BLaER1 treated with 17β-estradiol and CSF1 and Interleukin-3, amounts not matched to agents 10 nM and 100 nM (cell line): ENCODE results near the gene MIP.

Experiments used
- H3K27ac ChIP-seq, 11 experiments: shearing (Covaris generic); formaldehyde crosslinking; 2 replicates each; pipeline ENCODE4 v1.8.1; 2022
- H3K27me3 ChIP-seq, 11 experiments: shearing (Covaris generic); formaldehyde crosslinking; 2 replicates each; pipeline ENCODE4 v1.8.1; 2022
- H3K36me3 ChIP-seq, 11 experiments: shearing (Covaris generic); formaldehyde crosslinking; 2 replicates each; pipeline ENCODE4 v1.8.1; 2022
- H3K4me1 ChIP-seq, 10 experiments: shearing (Covaris generic); formaldehyde crosslinking; 2 replicates each; pipeline ENCODE4 v1.8.1; 2022
- H3K4me2 ChIP-seq, 11 experiments: shearing (Covaris generic); formaldehyde crosslinking; 2 replicates each; pipeline ENCODE4 v1.8.1; 2022
- H3K4me3 ChIP-seq, 10 experiments: shearing (Covaris generic); formaldehyde crosslinking; 2 replicates each; pipeline ENCODE4 v1.8.1; 2022
- H3K9ac ChIP-seq, 11 experiments: shearing (Covaris generic); formaldehyde crosslinking; 2 replicates each; pipeline ENCODE4 v1.8.1; 2022
- H3K9me3 ChIP-seq, 11 experiments: shearing (Covaris generic); formaldehyde crosslinking; replicated peaks in 1 of 11; 2 replicates each; pipeline ENCODE4 v1.8.1; 2022
- H4K20me1 ChIP-seq, 11 experiments: shearing (Covaris generic); formaldehyde crosslinking; 2 replicates each; pipeline ENCODE4 v1.8.1; 2022
- Cebpa-rat ChIP-seq, 11 experiments: shearing (Covaris generic); IDR thresholded peaks; 2 replicates each; pipeline ENCODE4 v1.8.1; 2022

Gene MIP

DNA sequence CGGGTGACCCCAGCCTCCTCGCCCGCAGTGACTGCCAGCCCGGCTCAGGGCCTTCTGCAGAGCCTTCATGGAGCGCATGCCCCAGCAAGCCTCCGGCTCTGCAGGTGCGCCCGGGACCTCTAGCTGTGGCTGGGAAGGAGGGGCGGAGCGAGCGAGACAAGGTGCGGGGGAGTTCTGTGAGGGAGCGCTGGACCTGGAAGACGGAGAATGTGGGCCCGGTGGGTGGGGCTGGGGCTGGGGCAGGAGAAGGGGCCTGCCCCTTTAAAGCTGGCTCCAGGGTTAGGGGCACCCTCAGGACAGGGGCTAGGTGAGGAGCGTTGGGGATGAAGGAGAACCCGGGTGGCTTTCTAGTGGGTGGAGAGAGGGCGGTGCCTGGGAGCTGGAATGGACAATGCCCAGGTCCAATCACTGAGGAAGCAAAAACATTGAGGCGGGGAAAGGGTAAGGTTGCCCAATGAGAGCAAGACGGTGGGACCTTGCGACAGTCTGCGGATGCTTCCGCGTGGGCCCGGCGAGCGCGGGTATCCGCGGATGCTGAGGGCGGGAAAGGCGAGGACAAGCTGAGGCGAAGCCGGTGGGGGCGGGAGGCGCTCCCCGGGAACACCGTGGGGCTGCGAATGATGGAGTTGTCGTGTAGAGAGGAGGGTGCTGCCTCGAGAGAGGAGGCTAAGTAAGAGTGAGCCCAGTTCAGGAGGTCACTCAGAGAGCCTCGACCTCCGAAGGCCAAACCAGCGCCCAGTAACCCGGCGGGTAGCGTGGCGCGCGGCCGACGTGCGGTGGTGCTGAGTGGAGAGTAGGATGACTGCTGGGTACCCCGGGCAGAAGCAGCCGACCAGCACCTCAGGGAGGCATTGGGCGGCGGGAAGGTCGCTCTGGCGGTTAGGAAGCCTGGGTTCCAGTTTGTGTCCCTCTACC, 33.8 kb upstream of the MIP start, which contains the start of gene GLS2:
GLS2 (minus strand) TSS at position 121 of the 915 bp plus-strand sequence; CDS start at position 78, 43 bp downstream.
- H4K20me1 ChIP-seq, result peaks cover 0 to 56% (median 11%) of the 10 kb centered on the region in 11 experiments; a peak in 7 of 22 replicates
- H3K27me3 ChIP-seq, result peaks cover 36 to 46% (median 43%) of the 10 kb centered on the region in 11 experiments
- peak within 1 kb of the TSS; percentile 22 to 72 (median 57) for H3K4me2 ChIP-seq
- H3K4me3 ChIP-seq, result peak within 1 kb of the TSS in 7 of 10 experiments; percentile 18 to 55 (median 39); a peak in 9 of 20 replicates
- peaks cover 0 to 19% (median 3%) of the 10 kb centered on the region in 11 experiments; a peak in 17 of 22 replicates for H3K9me3 ChIP-seq
- peaks cover 0 to 8% (median 0%) of the 10 kb centered on the region in 11 experiments; a peak in 1 of 22 replicates for H3K36me3 ChIP-seq
- peaks cover 0 to 22% (median 12%) of the 10 kb centered on the region in 10 experiments; a peak in 17 of 20 replicates for H3K4me1 ChIP-seq
- H3K27ac ChIP-seq, result no peak within 1 kb of the TSS
- H3K9ac ChIP-seq, result peak within 1 kb of the TSS in 3 of 11 experiments; percentile 5 to 39 (median 24); a peak in 2 of 22 replicates
- no peak for TF ChIP-seq Cebpa-rat (IDR thresholded peaks at IDR 0.05)

DNA sequence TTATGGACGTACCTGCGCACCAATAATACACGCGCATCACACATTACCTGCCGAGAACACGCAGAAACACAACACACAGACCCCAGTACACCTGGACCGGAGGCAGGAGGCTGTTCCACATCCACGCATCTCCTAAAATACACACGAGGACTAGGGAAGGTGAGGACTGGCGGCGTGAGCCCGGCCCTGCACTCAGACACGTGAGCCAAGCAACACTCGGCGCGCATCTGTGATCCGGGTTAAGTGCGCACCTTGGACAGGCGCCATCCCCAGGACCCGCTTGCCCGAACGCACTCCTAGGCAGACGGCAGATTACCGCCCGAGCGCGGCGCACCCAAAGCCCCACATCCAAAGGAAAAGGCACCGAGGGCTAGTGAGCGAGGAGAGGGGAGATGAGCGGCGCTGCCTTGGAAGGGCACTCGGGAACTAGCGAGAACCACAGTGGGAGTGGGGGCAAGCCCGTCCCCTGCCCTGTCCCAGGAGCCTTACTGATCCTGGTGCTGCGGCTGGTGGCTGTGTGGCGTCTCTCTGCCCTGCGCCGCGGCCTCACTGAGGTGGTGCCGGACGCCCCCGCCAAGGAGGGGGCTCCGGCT, 33.1 kb upstream of the MIP start:
- Histone ChIP-seq H3K9me3 (peaks cover 0 to 16% (median 0%) of the 10 kb centered on the region in 11 experiments; a peak in 2 of 22 replicates), H3K4me1 (peaks cover 0 to 22% (median 12%) of the 10 kb centered on the region in 10 experiments; a peak in 17 of 20 replicates), H3K4me2 (peak overlapping the region; percentile 22 to 72 (median 57)), H3K27ac (no peak overlapping the region), H3K36me3 (peaks cover 0 to 8% (median 0%) of the 10 kb centered on the region in 11 experiments; a peak in 1 of 22 replicates), H3K27me3 (peaks cover 36 to 46% (median 43%) of the 10 kb centered on the region in 11 experiments), H3K4me3 (peak overlapping the region in 7 of 10 experiments; percentile 18 to 55 (median 39); a peak in 9 of 20 replicates), H3K9ac (peak overlapping the region in 3 of 11 experiments; percentile 5 to 39 (median 24); a peak in 2 of 22 replicates), H4K20me1 (peaks cover 0 to 56% (median 11%) of the 10 kb centered on the region in 11 experiments; a peak in 7 of 22 replicates)
- TF ChIP-seq Cebpa-rat (IDR thresholded peaks at IDR 0.05), result no peak

DNA sequence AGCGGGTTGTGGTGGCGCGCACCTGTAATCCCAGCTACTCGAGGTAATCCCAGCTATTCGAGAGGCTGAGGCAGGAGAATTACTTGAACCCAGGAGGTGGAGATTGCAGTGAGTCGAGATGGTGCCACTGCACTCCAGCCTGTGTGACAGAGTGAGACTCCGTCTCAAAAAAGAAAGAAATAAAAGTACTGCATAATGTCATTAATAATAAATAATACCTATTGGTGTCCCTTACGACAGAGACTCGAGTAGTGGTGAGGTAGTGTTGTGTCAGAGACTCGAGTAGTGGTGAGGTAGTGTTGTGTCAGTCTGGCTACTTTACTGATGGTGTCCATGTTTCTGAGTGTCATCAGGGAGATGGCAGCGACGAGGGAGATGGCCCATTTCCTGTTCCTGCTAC, 32.2 kb upstream of the MIP start:
- Histone ChIP-seq H3K9ac (no peak overlapping the region), H3K4me2 (peak overlapping the region in 4 of 11 experiments; percentile 22 to 63 (median 60); a peak in 3 of 22 replicates), H3K27ac (no peak overlapping the region), H3K4me1 (peaks cover 0 to 22% (median 12%) of the 10 kb centered on the region in 10 experiments; a peak in 17 of 20 replicates), H4K20me1 (peaks cover 0 to 56% (median 11%) of the 10 kb centered on the region in 11 experiments; a peak in 7 of 22 replicates), H3K27me3 (peaks cover 36 to 46% (median 43%) of the 10 kb centered on the region in 11 experiments), H3K36me3 (peaks cover 0 to 8% (median 0%) of the 10 kb centered on the region in 11 experiments; a peak in 1 of 22 replicates), H3K9me3 (peaks cover 0 to 16% (median 0%) of the 10 kb centered on the region in 11 experiments; a peak in 1 of 22 replicates), H3K4me3 (no peak overlapping the region)
- TF ChIP-seq Cebpa-rat (IDR thresholded peaks at IDR 0.05), result no peak

DNA sequence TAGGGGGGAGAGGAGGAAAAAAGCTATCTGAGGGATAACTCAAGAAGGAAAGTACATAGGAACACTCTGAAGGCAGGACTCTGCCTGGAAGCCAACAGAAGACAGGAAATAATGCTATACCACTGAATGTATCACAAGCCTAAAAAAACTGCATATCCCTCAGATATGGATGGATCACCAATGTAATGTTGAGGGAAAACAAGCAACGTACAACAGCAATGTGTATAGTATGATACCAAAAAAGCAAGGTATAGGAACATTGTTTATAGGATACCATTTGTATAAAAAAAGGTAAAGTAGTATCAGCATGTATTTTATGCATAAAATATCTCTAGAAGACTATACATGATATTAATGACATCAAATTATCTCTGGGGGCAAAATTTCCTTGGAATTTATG, 30.1 kb upstream of the MIP start:
- peaks cover 36 to 41% (median 38%) of the 10 kb centered on the region in 11 experiments for H3K27me3 ChIP-seq
- no peak overlapping the region for H3K4me3 ChIP-seq
- H3K4me1 ChIP-seq, result peaks cover 0 to 32% (median 19%) of the 10 kb centered on the region in 10 experiments; a peak in 17 of 20 replicates
- no peak overlapping the region for H3K9ac ChIP-seq
- H3K9me3 ChIP-seq, result peaks cover 0 to 16% (median 0%) of the 10 kb centered on the region in 11 experiments; a peak in 1 of 22 replicates
- peaks cover 0 to 8% (median 0%) of the 10 kb centered on the region in 11 experiments; a peak in 2 of 22 replicates for H3K36me3 ChIP-seq
- no peak overlapping the region for H3K4me2 ChIP-seq
- no peak for TF ChIP-seq Cebpa-rat (IDR thresholded peaks at IDR 0.05)
- H3K27ac ChIP-seq, result no peak overlapping the region
- H4K20me1 ChIP-seq, result peaks cover 0 to 53% (median 14%) of the 10 kb centered on the region in 11 experiments; a peak in 9 of 22 replicates

DNA sequence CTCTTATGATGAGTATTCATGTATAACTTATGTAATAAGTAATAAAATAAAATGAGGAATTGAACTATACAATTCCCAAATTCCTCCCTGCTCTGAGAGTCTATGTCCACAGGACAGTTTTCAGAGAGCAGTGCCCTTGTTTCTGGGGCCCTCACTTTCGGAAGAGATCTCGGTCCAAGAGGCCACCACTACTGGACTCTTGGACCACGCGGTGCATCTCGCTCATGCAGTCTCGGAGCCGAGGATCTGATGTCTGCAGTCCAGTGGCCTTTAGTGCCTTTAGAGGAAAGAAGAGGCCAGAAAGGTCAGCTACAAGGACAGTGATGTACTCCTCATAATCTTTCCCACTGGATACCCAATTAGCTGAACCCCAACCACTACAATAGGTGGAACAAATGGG, 25.2 kb upstream of the MIP start:
- H3K9me3 ChIP-seq, result no peaks in the 10 kb centered on the region
- H3K4me2 ChIP-seq, result peak overlapping the region in 5 of 11 experiments; percentile 3 to 29 (median 27); a peak in 5 of 22 replicates

DNA sequence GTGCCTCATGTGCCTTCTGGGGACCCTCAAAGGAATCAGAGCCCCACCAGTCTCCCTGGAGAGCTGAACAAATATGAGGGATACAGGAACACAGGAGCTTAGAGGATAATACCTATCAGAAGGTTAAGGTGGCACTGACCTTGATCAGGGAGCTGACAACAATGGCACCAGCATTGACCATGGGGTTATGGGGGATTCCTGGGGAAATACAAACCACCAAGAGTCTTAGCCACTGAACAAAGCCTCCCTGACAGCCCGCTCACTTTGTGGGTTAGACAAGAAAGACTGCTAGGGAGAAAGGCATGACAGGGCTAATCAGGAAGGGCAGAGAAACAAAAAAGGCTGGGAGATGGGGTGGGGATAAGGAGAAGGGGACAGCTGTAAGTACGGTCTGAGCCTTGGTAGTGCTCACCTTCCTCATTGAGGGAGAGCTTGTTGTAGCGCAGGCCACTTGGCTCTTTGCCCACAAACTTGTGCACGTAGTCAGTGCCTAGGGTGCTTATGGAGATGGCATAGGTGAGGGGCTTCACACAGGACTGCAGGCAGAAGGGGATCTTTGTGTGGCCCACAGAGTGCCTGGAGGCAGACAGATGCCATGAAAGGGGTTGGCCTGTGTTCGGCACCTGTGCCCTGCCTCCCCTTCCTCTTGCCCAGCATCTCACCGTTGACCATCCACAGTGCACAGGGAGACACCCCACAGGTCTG, 23.2 kb upstream of the MIP start:
- Histone ChIP-seq H4K20me1 (peaks cover 0 to 47% (median 6%) of the 10 kb centered on the region in 11 experiments; a peak in 7 of 22 replicates), H3K4me2 (no peak overlapping the region), H3K27ac (no peak overlapping the region), H3K4me3 (no peak overlapping the region), H3K36me3 (peaks cover 7 to 32% (median 18%) of the 10 kb centered on the region in 11 experiments; a peak in 17 of 22 replicates), H3K9ac (no peak overlapping the region), H3K9me3 (no peaks in the 10 kb centered on the region), H3K4me1 (peaks cover 0 to 13% (median 8%) of the 10 kb centered on the region in 10 experiments; a peak in 12 of 20 replicates), H3K27me3 (no peaks in the 10 kb centered on the region)
- TF ChIP-seq Cebpa-rat (IDR thresholded peaks at IDR 0.05), result no peak

More for the DNA sequence above, 25.2 kb upstream of the MIP start:
- H4K20me1 ChIP-seq, result peaks cover 0 to 44% (median 6%) of the 10 kb centered on the region in 11 experiments; a peak in 7 of 22 replicates
- H3K27ac ChIP-seq, result no peak overlapping the region
- TF ChIP-seq Cebpa-rat (IDR thresholded peaks at IDR 0.05), result no peak
- no peak overlapping the region for H3K4me3 ChIP-seq
- H3K9ac ChIP-seq, result no peak overlapping the region
- H3K36me3 ChIP-seq, result peaks cover 0 to 12% (median 6%) of the 10 kb centered on the region in 11 experiments; a peak in 9 of 22 replicates
- H3K4me1 ChIP-seq, result peaks cover 0 to 13% (median 8%) of the 10 kb centered on the region in 10 experiments; a peak in 12 of 20 replicates
- no peaks in the 10 kb centered on the region for H3K27me3 ChIP-seq

DNA sequence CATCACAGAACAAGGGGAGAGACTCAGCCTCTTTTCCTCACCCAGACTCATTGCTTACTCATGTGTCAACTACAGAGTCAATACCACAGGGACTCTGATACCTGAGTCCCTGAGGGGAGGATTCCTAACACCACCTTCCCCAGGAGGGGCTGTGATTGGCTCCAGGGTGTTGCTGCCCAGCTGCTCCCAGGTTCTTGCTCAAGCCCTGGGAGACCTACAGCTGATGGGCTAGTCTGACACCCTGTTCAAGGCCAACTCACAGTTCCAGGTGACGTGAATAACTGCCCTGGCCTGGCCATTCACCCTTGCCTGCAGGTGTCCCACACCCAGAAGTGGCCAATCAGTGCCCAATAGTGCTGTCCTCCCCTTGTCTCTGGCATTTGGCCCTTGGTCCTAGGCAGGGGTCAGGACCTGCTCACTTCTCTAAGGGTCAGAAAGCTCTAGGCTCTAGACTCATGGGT, 22.5 kb upstream of the MIP start:
- H3K36me3 ChIP-seq, result peaks cover 7 to 39% (median 23%) of the 10 kb centered on the region in 11 experiments; a peak in 19 of 22 replicates
- H3K4me1 ChIP-seq, result peaks cover 0 to 13% (median 8%) of the 10 kb centered on the region in 10 experiments; a peak in 12 of 20 replicates
- no peak overlapping the region for H3K9ac ChIP-seq
- no peak overlapping the region for H3K4me2 ChIP-seq
- no peak for TF ChIP-seq Cebpa-rat (IDR thresholded peaks at IDR 0.05)
- H4K20me1 ChIP-seq, result peaks cover 0 to 47% (median 6%) of the 10 kb centered on the region in 11 experiments; a peak in 7 of 22 replicates
- no peaks in the 10 kb centered on the region for H3K9me3 ChIP-seq
- H3K4me3 ChIP-seq, result no peak overlapping the region
- no peaks in the 10 kb centered on the region for H3K27me3 ChIP-seq
- H3K27ac ChIP-seq, result no peak overlapping the region
